ENCODE results near the gene UPK3BL2. TPM values are rescaled to one million over a fixed set of nuclear protein-coding genes. Genes with fewer than 3 reads are reported as not detected.
"Not testable (repeated sequence)": the region's sequence is repeated elsewhere in the genome, so short reads cannot be mapped to it uniquely, and the experiment has no call there.

The UPK3BL2 gene
- total RNA-seq: 132 TPM

GRCh38 chr7:102543596-102543995, at the start of gene UPK3BL2:
TSS of gene UPK3BL2 (minus strand) at chr7:102543696. CDS start at chr7:102543636, 60 bp downstream.
- DNase-seq (ENCODE audit: low spot score): not testable (repeated sequence)

- DNase-seq (ENCODE audit: low spot score): not testable (repeated sequence)
These were observed 49.1 kb upstream of the UPK3BL2 start for GRCh38 chr7:102592477-102593019.

GRCh38 chr7:102589857-102590256, 46.4 kb upstream of the UPK3BL2 start:
- not testable (repeated sequence) for DNase-seq (ENCODE audit: low spot score)

GRCh38 chr7:102583495-102583894, 40.0 kb upstream of the UPK3BL2 start:
- not testable (repeated sequence) for DNase-seq (ENCODE audit: low spot score)

DNA sequence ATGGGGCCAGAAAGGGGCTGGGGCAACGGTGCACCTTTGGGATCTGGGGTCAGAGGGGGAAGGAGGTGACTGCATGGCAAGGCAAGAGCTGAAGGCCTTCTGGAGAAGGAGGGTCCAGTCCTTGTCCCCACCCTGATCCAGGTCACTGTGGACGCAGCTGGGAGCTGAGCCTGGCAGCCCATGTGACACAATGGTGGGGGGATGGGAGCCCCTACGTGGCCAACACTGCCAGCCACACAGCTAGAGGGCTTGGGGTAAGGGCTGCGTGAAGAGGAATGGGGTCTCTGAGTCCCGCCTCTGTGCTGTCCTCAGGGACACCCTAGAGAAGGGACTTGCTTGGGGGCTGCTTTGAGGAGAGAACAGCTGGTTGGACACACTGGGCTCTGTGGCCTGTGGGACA, 38.2 kb upstream of the UPK3BL2 start:
- DNase-seq (ENCODE audit: low spot score): not testable (repeated sequence)

DNA sequence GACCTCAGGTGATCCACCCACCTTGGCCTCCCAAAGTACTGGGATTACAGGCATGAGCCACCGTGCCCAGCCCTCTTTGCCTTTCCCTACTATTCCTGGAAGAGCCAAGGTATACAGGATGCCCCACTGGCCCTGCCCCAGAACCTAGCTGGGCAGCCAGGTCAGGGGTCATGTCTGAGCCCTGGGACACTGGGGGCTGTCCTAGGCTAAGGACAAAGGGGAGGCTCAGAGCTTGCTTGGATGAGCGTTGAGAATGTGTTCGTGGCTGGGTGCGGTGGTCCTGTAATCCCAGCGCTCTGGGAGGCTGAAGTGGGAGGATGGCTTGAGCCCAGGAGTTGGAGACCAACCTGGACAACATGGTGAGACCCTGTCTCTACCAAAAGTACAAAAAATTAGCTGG, 35.0 kb upstream of the UPK3BL2 start:
- peak; percentile 37 for DNase-seq (ENCODE audit: low spot score)

DNA sequence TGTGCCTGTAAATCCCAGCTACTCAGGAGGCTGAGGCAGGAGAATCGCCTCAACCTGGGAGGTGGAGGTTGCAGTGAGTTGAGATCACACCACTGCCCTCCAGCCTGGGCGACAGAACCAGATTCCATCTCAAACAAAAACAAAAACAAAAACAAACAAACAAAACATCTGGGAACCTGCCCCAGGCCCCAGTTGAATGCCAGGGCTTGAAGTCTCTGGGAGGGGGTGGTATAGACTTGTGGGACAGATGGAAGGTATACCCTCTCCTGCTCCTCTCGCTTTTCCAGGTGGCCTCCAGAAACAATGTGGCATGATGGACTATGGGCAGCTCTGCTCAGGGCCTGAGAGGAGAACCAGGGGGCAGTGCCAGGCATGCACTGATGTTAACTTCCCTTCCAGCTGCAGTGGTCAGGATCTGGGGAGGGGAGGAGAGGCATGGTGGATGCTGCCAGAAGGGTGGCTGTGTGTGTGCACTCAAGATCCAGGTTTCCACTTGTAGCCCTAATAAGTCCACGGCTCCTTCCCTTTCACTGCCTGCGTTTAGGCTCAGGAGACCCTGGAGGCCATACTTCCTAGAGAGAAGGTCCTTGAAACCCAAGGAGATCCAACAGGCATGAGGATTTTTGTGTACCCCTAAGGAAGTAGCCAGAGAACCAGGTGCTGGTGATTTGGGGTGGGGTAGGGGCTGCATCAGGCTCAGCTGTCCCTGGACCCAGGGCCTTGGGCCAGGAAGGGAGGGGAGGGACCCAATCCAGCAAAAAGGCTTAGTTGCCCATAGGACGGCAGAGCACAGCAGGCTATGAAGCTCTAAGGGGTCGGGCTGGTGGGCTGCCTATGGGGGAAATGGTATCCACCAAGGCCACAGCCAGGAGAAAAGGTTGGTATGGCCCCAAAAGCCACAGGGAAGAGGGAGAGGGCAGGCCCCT, 34.1 kb upstream of the UPK3BL2 start:
- peak; percentile 34 for DNase-seq (ENCODE audit: low spot score)

- DNase-seq (ENCODE audit: low spot score): not testable (repeated sequence)
These were observed 32.9 kb upstream of the UPK3BL2 start for GRCh38 chr7:102576363-102576762.

GRCh38 chr7:102574607-102575006, 31.1 kb upstream of the UPK3BL2 start:
- DNase-seq (ENCODE audit: low spot score): not testable (repeated sequence)

DNA sequence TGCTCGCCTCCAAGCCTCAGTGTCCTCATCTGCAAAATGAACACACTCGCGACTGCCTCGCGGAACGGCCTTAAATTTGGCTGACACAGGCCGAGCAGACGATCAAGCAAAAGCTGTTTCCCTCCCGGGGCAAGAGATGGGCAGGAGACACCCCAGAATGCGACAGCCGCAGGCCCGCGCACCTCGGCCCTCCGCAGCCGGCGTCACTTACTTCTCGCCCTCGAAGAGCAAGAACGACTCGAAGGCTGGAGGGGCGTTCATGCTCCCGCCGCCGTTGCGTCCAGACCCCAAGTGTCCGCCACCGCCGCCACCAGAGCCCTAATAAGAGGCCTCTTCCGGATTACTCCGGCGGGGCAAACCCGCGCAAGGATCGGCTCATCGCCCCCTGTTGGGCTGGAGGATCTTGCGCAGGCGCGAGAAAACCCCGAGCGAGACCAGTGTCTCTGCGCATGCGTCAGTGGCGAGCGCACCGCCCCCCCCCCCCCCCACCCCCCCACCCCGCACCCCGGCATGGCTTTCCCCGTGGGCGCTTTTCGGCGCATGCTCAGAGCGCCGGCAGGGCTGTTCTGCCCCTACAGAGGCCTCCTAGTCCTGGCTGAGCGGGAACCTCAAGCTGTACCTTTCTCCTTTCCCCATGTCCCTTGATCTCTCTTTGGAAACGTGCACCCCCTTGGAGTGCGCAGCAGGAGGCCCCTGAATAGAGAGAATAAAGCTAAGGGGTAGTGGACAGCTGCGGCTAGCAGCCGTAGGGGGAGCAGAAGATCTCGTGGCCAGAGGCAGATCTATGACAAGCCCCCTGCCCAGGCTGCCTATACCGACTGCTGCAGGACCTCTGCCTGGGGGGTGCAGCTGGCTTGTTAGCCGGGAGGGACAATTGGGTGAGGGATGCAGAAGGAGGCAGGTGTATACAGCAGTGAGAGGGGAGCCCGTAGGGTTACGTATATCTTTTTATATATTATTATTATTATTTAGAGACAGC, 29.1 kb upstream of the UPK3BL2 start, which contains the start of gene POLR2J3:
TSS of gene POLR2J3 (minus strand) at position 323 of the 979 bp plus-strand sequence. CDS start at position 261, 62 bp downstream.
- DNase-seq (ENCODE audit: low spot score): peak; percentile 97

GRCh38 chr7:102568620-102569019, 25.1 kb upstream of the UPK3BL2 start:
- not testable (repeated sequence) for DNase-seq (ENCODE audit: low spot score)

- not testable (repeated sequence) for DNase-seq (ENCODE audit: low spot score)
These were observed 7.4 kb upstream of the UPK3BL2 start, which contains the start of gene SPDYE2 for GRCh38 chr7:102550808-102551422. TSS of gene SPDYE2 (plus strand) at chr7:102551226. CDS start at chr7:102553256, 2,030 bp downstream.

DNA sequence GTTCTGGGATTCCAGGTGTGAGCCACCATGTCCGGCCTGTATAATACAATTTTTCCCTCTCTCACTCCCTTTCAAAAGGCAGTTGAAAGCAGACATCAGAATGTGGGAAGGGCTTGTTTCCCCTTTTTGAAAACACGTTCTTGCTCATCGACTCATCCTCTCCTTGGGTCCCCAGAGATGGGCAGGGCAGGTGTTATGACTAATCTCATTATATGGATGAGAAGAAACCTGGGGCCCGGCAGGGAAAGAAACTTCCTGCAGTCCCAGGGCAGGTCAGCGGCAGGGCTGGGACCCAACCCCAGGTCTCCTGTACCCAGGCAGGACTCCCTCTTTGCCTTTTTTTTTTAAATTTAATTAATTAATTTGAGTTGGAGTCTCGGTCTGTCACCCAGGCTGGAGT, 2.9 kb upstream of the UPK3BL2 start:
- not testable (repeated sequence) for DNase-seq (ENCODE audit: low spot score)

GRCh38 chr7:102545288-102545687, 1.8 kb upstream of the UPK3BL2 start:
- not testable (repeated sequence) for DNase-seq (ENCODE audit: low spot score)

- not testable (repeated sequence) for DNase-seq (ENCODE audit: low spot score)
These were observed 876 bp upstream of the UPK3BL2 start for GRCh38 chr7:102544372-102544771.

GRCh38 chr7:102542771-102543170, 725 bp downstream of the UPK3BL2 start:
- DNase-seq (ENCODE audit: low spot score): not testable (repeated sequence)

- DNase-seq (ENCODE audit: low spot score): not testable (repeated sequence)
These were observed 1.4 kb downstream of the UPK3BL2 start for GRCh38 chr7:102542083-102542482.

DNA sequence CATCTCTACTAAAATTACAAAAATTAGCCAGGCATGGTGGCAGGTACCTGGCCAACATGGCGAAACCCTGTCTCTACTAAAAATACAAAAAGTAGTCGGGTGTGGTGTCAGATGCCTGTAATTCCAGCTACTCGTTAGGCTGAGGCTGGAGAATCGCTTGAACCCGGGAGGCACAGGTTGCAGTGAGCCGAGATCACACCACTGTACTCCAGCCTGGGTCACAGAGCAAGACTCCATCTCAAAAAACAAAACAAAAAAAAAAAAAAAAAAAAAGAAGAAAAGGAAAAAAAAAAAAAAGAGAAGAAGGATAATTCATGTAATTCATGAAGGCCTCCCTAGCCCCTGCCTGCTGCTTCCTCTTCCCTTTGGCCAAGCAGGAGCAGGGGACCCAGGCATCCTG, 2.9 kb downstream of the UPK3BL2 start:
- DNase-seq (ENCODE audit: low spot score): not testable (repeated sequence)

DNA sequence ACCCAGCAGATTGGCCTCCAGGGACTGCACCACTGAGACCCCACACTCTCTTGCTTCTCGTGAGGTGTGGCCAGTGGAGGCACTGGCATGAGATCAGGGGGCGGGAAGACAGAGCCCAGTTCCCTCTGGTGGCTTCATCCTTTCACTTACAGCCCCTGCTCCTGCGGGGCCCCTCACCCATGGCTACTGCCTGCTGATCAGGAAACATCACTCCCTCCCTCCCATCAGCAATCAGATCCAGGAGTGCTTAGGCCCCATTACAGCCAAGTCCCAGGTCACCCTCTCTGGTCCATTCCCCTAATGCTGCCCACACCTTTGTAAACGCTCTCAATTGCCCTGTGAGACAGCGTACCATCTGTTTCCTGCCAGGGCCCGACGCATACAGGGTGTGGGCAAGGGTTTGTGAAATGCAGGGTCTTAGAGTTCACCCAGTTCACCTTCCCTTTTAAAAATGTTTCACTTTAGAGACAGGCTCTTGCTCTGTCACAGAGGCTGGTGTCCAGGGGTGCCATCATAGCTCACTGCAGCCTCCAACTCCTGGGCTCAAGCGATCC, 8.4 kb downstream of the UPK3BL2 start:
- not testable (repeated sequence) for DNase-seq (ENCODE audit: low spot score)

DNA sequence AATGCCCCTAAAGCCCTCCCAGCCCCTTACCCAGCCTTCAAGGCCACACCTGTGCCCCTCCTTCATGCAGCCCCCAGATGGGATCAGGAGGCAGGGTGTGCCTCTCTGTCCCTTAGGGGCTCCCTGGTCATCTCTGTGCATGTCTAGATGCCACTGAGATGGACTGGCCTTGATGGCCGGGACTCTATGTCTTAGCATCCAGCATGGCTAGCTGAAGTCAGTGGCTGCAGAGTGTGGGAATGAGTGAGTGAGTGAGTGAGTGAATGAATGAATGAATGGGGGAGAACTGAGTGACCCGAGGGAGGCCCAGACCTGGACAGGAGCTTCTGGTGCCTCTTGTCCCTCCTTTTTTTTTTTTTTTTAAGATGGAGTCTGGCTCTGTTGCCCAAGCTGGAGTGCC, 11.4 kb downstream of the UPK3BL2 start:
- DNase-seq (ENCODE audit: low spot score): not testable (repeated sequence)

DNA sequence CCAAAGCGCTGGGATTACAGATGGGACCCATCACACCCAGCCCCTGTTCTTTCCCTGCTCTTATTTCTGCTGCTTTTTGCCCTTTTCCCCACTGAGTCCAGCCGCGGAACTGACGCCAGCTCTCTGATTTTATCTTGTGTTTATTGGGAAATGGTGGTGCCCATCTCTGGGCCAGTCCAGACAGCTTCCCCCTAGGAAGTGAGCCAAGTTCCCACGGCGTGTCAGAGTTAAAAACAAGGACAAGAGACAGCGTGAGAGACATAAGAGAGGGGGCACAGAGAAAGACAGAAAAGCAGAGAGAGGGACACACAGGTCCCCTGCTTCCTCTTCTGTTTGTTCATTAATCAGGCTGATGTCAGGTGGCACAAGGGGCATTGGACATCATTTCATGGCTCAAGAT, 11.9 kb downstream of the UPK3BL2 start:
- peak; percentile 88 for DNase-seq (ENCODE audit: low spot score)
